Thyroid gland (tissue), 4 donors: ENCODE data around the gene PCSK7.
"Not testable (repeated sequence)": the region's sequence is repeated elsewhere in the genome, so short reads cannot be mapped to it uniquely, and the experiment has no call there.

Source experiments
- POLR2A ChIP-seq, 2 donors: fragments of 450-650 bp; IDR thresholded peaks; one replicate each; pipeline ENCODE4 v1.6.1; 2017; ENCODE audit warnings: antibody characterized with exemption in 2 of 2, mild to moderate bottlenecking in 2 of 2, moderate library complexity in 1 of 2
- TF ChIP-seq, protein P1 (sequence below), 6 experiments: fragments of 200-600 bp in 3 of 6; fragments of 450-650 bp in 3 of 6; sonication (generic) in 3 of 6; IDR thresholded peaks; one replicate each; pipeline ENCODE4 v1.5.1; 2016 to 2019; ENCODE audit warnings: antibody characterized with exemption in 6 of 6, mild to moderate bottlenecking in 2 of 6, inconsistent platforms in 1 of 6, moderate library complexity in 1 of 6

DNA sequence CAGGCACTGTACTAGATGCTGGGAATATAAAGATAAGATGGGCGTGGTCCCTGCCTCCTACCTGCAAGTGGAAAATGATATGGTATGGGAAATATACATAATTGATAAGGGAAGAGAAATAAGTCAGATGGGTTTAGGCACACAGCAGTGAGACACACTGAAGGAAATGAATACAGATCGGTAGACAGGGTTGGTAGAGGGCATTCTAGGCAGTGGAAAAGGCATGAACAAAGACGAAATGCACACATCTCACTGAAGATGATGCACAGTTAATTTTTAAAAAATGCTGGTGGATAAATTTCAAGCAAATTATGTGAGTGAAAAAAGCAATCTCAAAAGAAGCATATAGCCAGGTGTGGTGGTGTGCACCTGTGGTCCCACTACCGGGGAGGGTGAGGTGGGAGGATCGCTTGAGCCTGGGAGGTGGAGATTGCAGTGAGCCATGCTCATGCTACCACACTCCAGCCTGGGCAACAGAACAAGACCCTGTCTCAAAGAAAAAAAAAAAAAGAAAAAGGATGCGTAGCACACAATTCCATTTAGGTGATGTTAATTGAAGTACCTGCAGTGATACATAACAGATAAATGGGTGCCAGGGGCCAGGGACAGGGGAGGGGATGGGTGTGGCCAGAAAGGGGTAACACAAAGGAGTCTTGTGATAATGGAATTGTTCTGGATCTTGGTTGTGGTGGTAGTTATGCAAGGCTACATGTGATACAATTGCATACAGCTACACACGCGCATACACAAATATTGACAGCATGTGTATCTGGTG is 22.3 kb downstream of the PCSK7 start:
- TF ChIP-seq, protein P1, sequence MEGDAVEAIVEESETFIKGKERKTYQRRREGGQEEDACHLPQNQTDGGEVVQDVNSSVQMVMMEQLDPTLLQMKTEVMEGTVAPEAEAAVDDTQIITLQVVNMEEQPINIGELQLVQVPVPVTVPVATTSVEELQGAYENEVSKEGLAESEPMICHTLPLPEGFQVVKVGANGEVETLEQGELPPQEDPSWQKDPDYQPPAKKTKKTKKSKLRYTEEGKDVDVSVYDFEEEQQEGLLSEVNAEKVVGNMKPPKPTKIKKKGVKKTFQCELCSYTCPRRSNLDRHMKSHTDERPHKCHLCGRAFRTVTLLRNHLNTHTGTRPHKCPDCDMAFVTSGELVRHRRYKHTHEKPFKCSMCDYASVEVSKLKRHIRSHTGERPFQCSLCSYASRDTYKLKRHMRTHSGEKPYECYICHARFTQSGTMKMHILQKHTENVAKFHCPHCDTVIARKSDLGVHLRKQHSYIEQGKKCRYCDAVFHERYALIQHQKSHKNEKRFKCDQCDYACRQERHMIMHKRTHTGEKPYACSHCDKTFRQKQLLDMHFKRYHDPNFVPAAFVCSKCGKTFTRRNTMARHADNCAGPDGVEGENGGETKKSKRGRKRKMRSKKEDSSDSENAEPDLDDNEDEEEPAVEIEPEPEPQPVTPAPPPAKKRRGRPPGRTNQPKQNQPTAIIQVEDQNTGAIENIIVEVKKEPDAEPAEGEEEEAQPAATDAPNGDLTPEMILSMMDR (IDR thresholded peaks at IDR 0.05) = not testable (repeated sequence)
- TF ChIP-seq POLR2A (IDR thresholded peaks at IDR 0.05) = not testable (repeated sequence)
